Measurements from ENCODE around the gene SAMD8. TPM values are rescaled to one million over a fixed set of nuclear protein-coding genes. Genes with fewer than 3 reads are reported as not detected.
"Not testable (repeated sequence)": the region's sequence is repeated elsewhere in the genome, so short reads cannot be mapped to it uniquely, and the experiment has no call there.

SAMD8 gene
- total RNA-seq, 1 donor, result 38.1 TPM

DNA sequence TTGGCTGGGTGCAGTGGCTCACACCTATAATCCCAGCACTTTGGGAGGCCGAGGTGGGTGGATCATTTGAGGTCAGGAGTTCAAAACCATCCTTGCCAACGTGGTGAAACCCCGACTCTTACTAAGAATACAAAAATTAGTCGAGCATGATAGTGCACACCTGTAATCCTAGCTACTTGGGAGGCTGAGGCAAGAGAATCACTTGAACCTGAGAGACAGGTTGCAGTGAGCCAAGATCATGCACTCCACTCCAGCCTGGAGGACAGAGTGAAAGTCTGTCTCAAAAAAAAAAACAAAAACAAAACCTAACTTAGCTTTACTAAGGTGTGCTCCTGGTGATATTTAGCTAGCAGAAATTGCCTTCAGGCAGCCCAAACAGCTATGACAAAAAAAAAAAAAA, 74.9 kb downstream of the SAMD8 start:
- no peak for DNase-seq (ENCODE audit: low read depth)
- no peak overlapping the region for H3K4me3 ChIP-seq (ENCODE audit: low read depth, low read length)
- TF ChIP-seq, protein P1, sequence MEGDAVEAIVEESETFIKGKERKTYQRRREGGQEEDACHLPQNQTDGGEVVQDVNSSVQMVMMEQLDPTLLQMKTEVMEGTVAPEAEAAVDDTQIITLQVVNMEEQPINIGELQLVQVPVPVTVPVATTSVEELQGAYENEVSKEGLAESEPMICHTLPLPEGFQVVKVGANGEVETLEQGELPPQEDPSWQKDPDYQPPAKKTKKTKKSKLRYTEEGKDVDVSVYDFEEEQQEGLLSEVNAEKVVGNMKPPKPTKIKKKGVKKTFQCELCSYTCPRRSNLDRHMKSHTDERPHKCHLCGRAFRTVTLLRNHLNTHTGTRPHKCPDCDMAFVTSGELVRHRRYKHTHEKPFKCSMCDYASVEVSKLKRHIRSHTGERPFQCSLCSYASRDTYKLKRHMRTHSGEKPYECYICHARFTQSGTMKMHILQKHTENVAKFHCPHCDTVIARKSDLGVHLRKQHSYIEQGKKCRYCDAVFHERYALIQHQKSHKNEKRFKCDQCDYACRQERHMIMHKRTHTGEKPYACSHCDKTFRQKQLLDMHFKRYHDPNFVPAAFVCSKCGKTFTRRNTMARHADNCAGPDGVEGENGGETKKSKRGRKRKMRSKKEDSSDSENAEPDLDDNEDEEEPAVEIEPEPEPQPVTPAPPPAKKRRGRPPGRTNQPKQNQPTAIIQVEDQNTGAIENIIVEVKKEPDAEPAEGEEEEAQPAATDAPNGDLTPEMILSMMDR (IDR thresholded peaks at IDR 0.05; ENCODE audit: insufficient read depth, low read length), result no peak

DNA sequence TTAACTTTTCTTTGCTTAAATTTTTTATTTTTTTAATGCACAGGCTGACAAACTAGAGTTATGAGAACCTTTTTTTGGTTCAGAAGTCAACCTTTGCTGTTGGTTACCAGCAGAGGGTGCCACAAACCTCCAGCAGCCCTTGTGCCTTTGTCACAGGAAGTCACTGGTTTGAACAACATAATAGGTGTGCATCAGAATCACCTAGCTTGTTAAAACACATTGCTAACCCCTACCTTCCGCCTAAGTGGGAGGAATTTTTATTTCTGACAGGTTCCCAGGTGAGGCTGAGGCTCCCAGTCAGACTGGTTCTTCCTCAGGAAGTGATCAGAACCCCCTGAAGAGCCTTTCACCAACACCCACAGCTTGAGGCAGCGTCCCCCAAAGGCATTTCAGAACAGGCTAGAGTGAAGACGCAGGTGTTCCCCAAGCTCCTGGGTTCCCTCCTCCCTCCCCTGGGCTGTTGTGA, 76.5 kb downstream of the SAMD8 start:
- DNase-seq (ENCODE audit: low read depth), result peak; percentile 78
- TF ChIP-seq, protein P1 (IDR thresholded peaks at IDR 0.05; ENCODE audit: insufficient read depth, low read length), result peak; percentile 83
- H3K4me3 ChIP-seq (ENCODE audit: low read depth, low read length), result no peak overlapping the region

DNA sequence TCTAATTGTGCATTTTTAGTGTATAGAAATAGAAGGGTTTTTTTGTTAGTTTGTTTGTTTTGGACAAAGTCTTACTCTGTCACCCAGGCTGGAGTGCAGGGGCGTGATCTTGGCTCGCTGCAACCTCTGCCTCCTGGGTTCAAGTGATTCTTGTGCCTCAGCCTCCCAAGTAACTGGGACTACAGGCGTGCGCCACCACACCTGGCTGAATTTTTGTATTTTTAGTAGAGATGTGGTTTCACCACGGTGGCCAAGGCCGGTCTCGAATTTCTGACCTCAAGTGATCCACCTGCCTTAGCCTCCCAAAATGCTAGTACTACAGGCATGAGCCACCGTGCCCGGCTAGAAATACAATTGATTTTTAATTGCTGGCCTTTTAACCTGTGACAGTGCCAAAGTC, 77.1 kb downstream of the SAMD8 start:
- DNase-seq (ENCODE audit: low read depth); H3K4me3 ChIP-seq (ENCODE audit: low read depth, low read length): not testable (repeated sequence)

DNA sequence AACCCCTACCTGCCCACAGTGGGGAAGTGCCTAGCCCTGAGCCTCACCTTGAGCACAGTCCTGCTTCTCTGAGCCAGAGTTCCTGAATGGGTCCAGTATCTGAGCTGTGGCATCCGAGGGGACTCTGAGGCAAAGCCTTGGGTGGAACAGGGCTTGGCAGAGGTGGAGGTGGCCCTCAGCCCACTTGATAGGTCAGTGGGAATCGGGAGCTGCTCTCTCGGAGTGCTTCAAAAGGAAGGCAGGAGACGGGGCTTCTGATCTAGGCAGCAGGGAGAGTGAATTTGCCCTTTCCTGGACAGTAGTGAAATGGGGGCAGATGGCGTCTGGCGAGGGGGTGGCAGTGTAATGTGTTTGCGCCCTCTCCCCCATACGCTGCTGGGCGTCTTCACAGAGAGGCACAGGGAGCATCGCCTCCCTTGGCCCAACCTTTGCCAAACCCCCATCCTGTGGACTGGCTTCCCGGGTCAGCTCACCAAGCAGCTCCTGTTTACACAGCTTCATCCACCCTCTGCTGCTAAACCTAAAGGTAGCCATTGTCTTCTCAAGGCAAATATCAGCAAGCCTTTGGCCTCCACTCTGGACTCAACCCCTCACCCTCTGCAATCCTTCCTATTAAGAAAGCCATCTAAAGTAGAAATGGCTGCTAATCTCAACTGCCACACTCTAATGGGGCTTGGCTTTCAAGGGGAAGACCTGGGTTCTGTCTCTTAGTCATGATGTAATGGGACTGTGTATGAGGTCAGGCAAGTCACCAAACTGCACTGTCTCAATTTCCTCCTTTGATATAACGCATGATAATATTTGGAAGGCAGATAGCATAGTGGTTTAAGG, 78.0 kb downstream of the SAMD8 start:
- H3K4me3 ChIP-seq (ENCODE audit: low read depth, low read length), result no peak overlapping the region
- no peak for DNase-seq (ENCODE audit: low read depth)
- TF ChIP-seq, protein P1 (IDR thresholded peaks at IDR 0.05; ENCODE audit: insufficient read depth, low read length), result no peak

DNA sequence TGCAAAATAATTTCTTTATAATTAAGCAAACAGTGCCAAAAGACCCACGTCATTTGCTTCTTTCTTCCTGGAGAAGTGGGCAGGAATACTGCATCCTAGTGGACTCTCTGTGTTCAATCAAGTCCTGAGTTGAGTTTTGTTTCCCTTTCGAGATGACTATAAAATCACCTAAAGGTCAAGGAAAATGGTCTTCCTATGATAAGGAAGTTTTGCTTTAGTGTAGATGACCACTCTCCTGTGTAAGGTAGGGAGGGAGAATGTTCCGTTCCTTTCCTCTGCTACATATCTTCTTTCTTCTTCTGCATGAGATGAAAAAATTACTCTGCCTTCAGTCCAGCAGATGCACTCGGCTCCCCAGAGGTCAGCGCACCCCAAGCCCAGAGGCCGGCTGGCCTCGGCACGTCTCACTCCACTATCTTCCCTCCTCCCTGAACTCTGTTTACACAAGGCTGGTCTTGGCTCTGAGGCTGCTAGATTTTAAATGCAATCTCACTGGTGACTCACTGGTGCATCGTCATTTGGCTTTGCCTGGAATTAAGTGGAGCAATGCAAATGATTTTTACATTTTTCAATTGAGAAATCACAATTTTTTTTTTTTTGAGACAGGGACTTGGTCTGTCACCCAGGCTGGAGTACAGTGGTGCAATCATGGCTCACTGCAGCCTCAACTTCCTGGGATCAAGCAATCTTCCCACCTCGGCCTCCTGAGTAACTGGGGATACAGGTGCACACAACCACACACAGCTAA, 80.5 kb downstream of the SAMD8 start:
- peak overlapping the region; percentile 16 for H3K4me3 ChIP-seq (ENCODE audit: low read depth, low read length)
- DNase-seq (ENCODE audit: low read depth), result peak; percentile 97
- TF ChIP-seq, protein P1 (IDR thresholded peaks at IDR 0.05; ENCODE audit: insufficient read depth, low read length), result peak; percentile 37

DNA sequence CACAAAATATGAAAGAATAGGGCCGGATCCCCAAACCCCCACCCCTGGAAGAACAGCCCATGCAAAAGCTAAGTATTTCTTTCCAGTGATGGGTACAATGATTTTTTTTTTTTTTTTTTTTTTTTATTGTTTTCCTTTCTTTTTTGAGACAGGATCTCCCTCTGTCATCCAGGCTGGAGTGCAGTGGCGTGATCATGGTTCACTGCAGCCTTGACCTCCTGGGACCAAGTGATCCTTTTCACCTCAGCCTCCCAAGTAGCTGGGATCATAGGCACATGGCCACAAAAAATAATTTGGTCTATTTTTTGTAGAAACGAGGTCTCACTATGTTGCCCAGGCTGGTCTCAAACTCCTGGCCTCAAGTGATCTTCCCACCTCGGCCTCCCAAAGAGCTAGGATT, 83.2 kb downstream of the SAMD8 start:
- not testable (repeated sequence) for DNase-seq (ENCODE audit: low read depth); H3K4me3 ChIP-seq (ENCODE audit: low read depth, low read length)

DNA sequence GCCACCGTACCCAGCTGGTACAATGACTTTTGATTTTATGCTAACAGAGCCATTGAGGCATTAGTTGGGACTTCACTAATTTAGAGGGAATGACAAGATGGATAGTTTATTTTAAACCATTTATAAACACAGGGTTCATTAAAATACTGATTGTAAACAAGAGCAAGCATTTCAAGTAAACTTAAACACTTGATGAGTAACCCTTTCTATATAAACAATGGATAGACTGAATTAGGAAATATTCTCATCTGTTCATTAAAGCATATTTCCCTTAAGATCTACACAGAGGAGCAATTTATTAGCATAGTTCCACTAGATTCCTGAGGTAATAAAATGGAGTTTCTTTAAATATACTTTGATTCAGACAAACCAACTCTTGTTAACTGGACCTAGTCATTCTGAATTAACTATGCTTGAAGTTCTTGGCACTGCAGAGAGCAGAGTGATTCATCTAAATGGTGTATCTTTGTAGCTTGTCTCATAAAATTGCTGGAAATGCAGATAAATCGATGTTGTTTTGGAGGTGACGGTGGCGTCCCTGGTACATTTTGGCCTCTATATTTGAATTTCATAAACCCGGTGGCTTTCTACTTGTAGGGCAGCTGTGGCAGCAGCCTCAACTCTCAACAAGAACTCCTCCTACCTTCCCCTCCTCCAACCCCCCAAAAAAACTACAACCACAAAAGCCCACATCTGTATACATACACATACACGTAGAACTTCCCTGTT, 83.7 kb downstream of the SAMD8 start:
- TF ChIP-seq, protein P1 (IDR thresholded peaks at IDR 0.05; ENCODE audit: insufficient read depth, low read length), result no peak
- DNase-seq (ENCODE audit: low read depth), result peak; percentile 75
- no peak overlapping the region for H3K4me3 ChIP-seq (ENCODE audit: low read depth, low read length)
